Stimulated activated CD8-positive, alpha-beta memory T cell treated with anti-CD3 and anti-CD28 coated beads, Interleukin-12 subunit alpha, Interleukin-12 subunit beta, amount 100 ng/mL, for 4 hours (primary cell): ENCODE results near the gene IL4R.
"Not testable (repeated sequence)": the region's sequence is repeated elsewhere in the genome, so short reads cannot be mapped to it uniquely, and the experiment has no call there.

ENCODE experiments used
- DNase-seq: peaks from one replicate; pipeline ENCODE4 v3.0.0-alpha.2; 2020; ENCODE audit warnings: low read depth

The IL4R gene

GRCh38 chr16:27381236-27381635, 67.5 kb downstream of the IL4R start:
- DNase-seq: no peak

- no peak for DNase-seq
Measured at GRCh38 chr16:27381974-27382855, 68.4 kb downstream of the IL4R start.

- no peak for DNase-seq
Measured at GRCh38 chr16:27383556-27384243, 69.9 kb downstream of the IL4R start.

- DNase-seq: no peak
Measured at GRCh38 chr16:27384425-27384824, 70.7 kb downstream of the IL4R start.

GRCh38 chr16:27385398-27385797, 71.6 kb downstream of the IL4R start:
- no peak for DNase-seq

- DNase-seq: no peak
Measured at GRCh38 chr16:27386674-27387073, 72.9 kb downstream of the IL4R start.

- DNase-seq: no peak
Measured at GRCh38 chr16:27387724-27388123, 74.0 kb downstream of the IL4R start.

GRCh38 chr16:27389272-27389961, 75.6 kb downstream of the IL4R start:
- no peak for DNase-seq

GRCh38 chr16:27390151-27390550, 76.4 kb downstream of the IL4R start:
- no peak for DNase-seq

GRCh38 chr16:27392671-27393070, 78.9 kb downstream of the IL4R start:
- DNase-seq: no peak

GRCh38 chr16:27394516-27394915, 80.7 kb downstream of the IL4R start:
- DNase-seq: no peak

- not testable (repeated sequence) for DNase-seq
Measured at GRCh38 chr16:27398341-27398893, 84.6 kb downstream of the IL4R start.

- DNase-seq: no peak
Measured at GRCh38 chr16:27398894-27399853, 85.4 kb downstream of the IL4R start.

GRCh38 chr16:27399969-27400368, 86.2 kb downstream of the IL4R start:
- no peak for DNase-seq

- DNase-seq: no peak
Measured at GRCh38 chr16:27400751-27401620, 87.2 kb downstream of the IL4R start.

GRCh38 chr16:27401768-27402568, 88.2 kb downstream of the IL4R start, which contains the start of gene IL21R:
TSS of gene IL21R (plus strand) at chr16:27402174. CDS start at chr16:27430072, 27,898 bp downstream.
- peak; percentile 88 for DNase-seq

GRCh38 chr16:27402569-27402963, 88.8 kb downstream of the IL4R start:
- no peak for DNase-seq

- no peak for DNase-seq
Measured at GRCh38 chr16:27402964-27403600, 89.3 kb downstream of the IL4R start.

GRCh38 chr16:27403601-27403992, 89.8 kb downstream of the IL4R start:
- DNase-seq: no peak
